Heart right ventricle (tissue), 16 donors: ENCODE data around the gene PNMA6E. TPM values are rescaled to one million over a fixed set of nuclear protein-coding genes. Genes with fewer than 3 reads are reported as not detected.

ENCODE experiments used
- ATAC-seq, 8 donors: fragments of 200-7000 bp; cut with Tn5 transposase; one replicate each; pipeline ENCODE4 v1.9.1; 2020; ENCODE audit warnings: mild to moderate bottlenecking in 8 of 8, moderate library complexity in 8 of 8, moderate number of reproducible peaks in 1 of 8
- DNase-seq, 2 donors: peaks; one replicate each; pipeline ENCODE4 v3.0.0-alpha.2; 2020
- H3K27ac ChIP-seq, 10 donors: fragments of 200-600 bp; sonication (generic) in 2 of 10; one replicate each; pipeline versions ENCODE4 v1.5.0 to v1.8.0; 2020 to 2022; ENCODE audit warnings: mild to moderate bottlenecking in 3 of 10
- H3K27me3 ChIP-seq, 7 donors: fragments of 200-600 bp; one replicate each; pipeline ENCODE4 v1.8.0; 2021 to 2022; ENCODE audit warnings: mild to moderate bottlenecking in 2 of 7
- H3K36me3 ChIP-seq, 9 donors: fragments of 200-600 bp; sonication (generic) in 1 of 9; one replicate each; pipeline versions ENCODE4 v1.5.0 to v1.8.0; 2020 to 2022; ENCODE audit warnings: mild to moderate bottlenecking in 2 of 9
- H3K4me1 ChIP-seq, 9 donors: fragments of 200-600 bp; sonication (generic) in 1 of 9; one replicate each; pipeline versions ENCODE4 v1.5.0 to v1.8.0; 2020 to 2022; ENCODE audit warnings: mild to moderate bottlenecking in 4 of 9
- H3K4me3 ChIP-seq, 10 donors: fragments of 200-600 bp; sonication (generic) in 2 of 10; one replicate each; pipeline versions ENCODE4 v1.5.0 to v1.8.0; 2020 to 2022; ENCODE audit warnings: mild to moderate bottlenecking in 7 of 10, moderate library complexity in 2 of 10
- H3K9me3 ChIP-seq, 11 donors: fragments of 200-600 bp in 10 of 11; sonication (generic) in 2 of 11; one replicate each; pipeline versions ENCODE4 v1.5.0 to v1.8.0; 2013 to 2022; ENCODE audit warnings: mild to moderate bottlenecking in 2 of 11, control low read depth in 1 of 11, moderate library complexity in 1 of 11
- CTCF ChIP-seq, 9 donors: fragments of 200-600 bp; sonication (generic) in 2 of 9; IDR thresholded peaks; one replicate each; pipeline versions ENCODE4 v1.5.0 to v1.8.0; 2021 to 2022; ENCODE audit warnings: antibody characterized with exemption in 9 of 9, mild to moderate bottlenecking in 5 of 9, moderate library complexity in 1 of 9
- WGBS, 2 donors: extraction: QIAGEN DNeasy Blood & Tissue Kit; methylation state at CpG; one replicate each; pipeline ENCODE4 v1.1.7; 2013; ENCODE audit warnings: inconsistent platforms in 1 of 2; 5-methylcytosine and 5-hydroxymethylcytosine counted together
- intact Hi-C, 10 donors: fragments of 100-400 bp; cut with DNase I; formaldehyde crosslinking; loops; one replicate each; pipeline versions ENCODE4 v1.11.1 to v1.14.2; 2022
- polyA plus RNA-seq, 2 donors: library from polyadenylated mRNA; stranded (reverse); fragments of 200-250 nt; gene quantifications; one replicate each; pipeline ENCODE4 v1.2.3, GENCODE V29; 2013
- total RNA-seq, 10 donors: library from RNA; stranded (reverse); fragmentation: NEBNext Ultra II Directional in 3 of 10; extraction: Animal tissue kit (Norgen Biotek cat#: 25700) in 3 of 10; gene quantifications; one replicate each; pipeline versions ENCODE4 v1.2.1 to v1.2.4, GENCODE V29; 2021 to 2023
- donor health status: Arrhythmogenic right ventricular cardiomyopathy.
- donor health status: ischemic (EF 13 %, LVEDD 7.1; RV severe dilation, severe dysfunction).
- donor health status: healthy with polysubstance abuse.
- donor health status: DM: no; HTN: yes; CAD: no.
- donor health status: DM: no; HTN: no; CAD: no.
- donor health status: ischemic (EF 25% LVEDD 6.9; RV normal size, moderate dysfunction).
- donor health status: ischemic (EF 25% LVEDD 5.7; RV mildly dilated, moderate dysfunction).
- donor health status: healthy.
- donor health status: DM: yes; HTN: yes; CAD: no.
- donor health status: Ischemic cardiomyopathy.
- donor health status: ischemic (EF 35%, LVEDD 5.7; RV mildly dilated, moderate dysfunction).
- donor health status: nonischemic (EF 11% LVEDD 7.7; RV severe dilation, severe dysfunction).
- donor health status: DM: yes; HTN: yes; CAD: no.
- donor health status: PGD.
- donor health status: ischemic (EF 29% LVEDD 5.4; RV normal size, mild dysfunction).
- donor health status: nonischemic (EF 23%, LVEDD 6.1; RV moderate dilation, normal function).

Gene PNMA6E
- total and polyA plus RNA-seq, 12 donors: not detected

- ATAC-seq (no peak), DNase-seq (no peak)
- H3K9me3 ChIP-seq: no peaks in the 10 kb centered on the region
- H3K27me3 ChIP-seq: peaks cover 0 to 18% (median 0%) of the 10 kb centered on the region in 7 donors
- peak overlapping the region in 1 of 10 donors; percentile 25 for H3K27ac ChIP-seq
- peaks cover 0 to 17% (median 0%) of the 10 kb centered on the region in 9 donors for H3K4me1 ChIP-seq
- H3K36me3 ChIP-seq: no peaks in the 10 kb centered on the region
- peak in 1 of 9 donors; percentile 12 for TF ChIP-seq CTCF (IDR thresholded peaks at IDR 0.05)
- peak overlapping the region in 6 of 10 donors; percentile 46 to 61 (median 56) for H3K4me3 ChIP-seq
- 82% methylated on average over 20 to 23 of the region's 23 CpGs for WGBS, 2 donors
- intact Hi-C loops: no loop called here
Measured at GRCh38 chrX:153412746-153413720, 11.9 kb upstream of the PNMA6E start.

GRCh38 chrX:153411988-153412574 is 10.9 kb upstream of the PNMA6E start:
- Histone ChIP-seq H3K9me3 (no peaks in the 10 kb centered on the region), H3K4me1 (peaks cover 0 to 17% (median 0%) of the 10 kb centered on the region in 9 donors), H3K36me3 (no peaks in the 10 kb centered on the region), H3K27me3 (peaks cover 0 to 18% (median 0%) of the 10 kb centered on the region in 7 donors), H3K4me3 (peak overlapping the region; percentile 35 to 61 (median 56)), H3K27ac (peak overlapping the region in 3 of 10 donors; percentile 14 to 48 (median 22))
- intact Hi-C loops: no loop called here
- WGBS, 2 donors: 49 to 63% methylated on average over 17 of the region's 17 CpGs
- DNase-seq: no peak
- TF ChIP-seq CTCF (IDR thresholded peaks at IDR 0.05): no peak
- no peak for ATAC-seq

- Histone ChIP-seq H3K36me3 (no peaks in the 10 kb centered on the region), H3K27ac (peak within 1 kb of the TSS in 5 of 10 donors; percentile 14 to 48 (median 22))
Measured at GRCh38 chrX:153411255-153411987, 10.3 kb upstream of the PNMA6E start, which contains the start of gene ZFP92. Gene ZFP92, plus strand, starts transcription at chrX:153411472. Its CDS starts 6,851 bp downstream, at chrX:153418323.

More at GRCh38 chrX:153411255-153411987, 10.3 kb upstream of the PNMA6E start, which contains the start of gene ZFP92:
- peaks cover 0 to 12% (median 0%) of the 10 kb centered on the region in 7 donors for H3K27me3 ChIP-seq
- intact Hi-C loops: no loop called here
- DNase-seq (peak in 1 of 2 donors; percentile 58), ATAC-seq (peak; percentile 59 to 75 (median 64))
- no peaks in the 10 kb centered on the region for H3K9me3 ChIP-seq
- no peak for TF ChIP-seq CTCF (IDR thresholded peaks at IDR 0.05)
- H3K4me3 ChIP-seq: peak within 1 kb of the TSS; percentile 35 to 61 (median 56)
- H3K4me1 ChIP-seq: peaks cover 0 to 12% (median 0%) of the 10 kb centered on the region in 9 donors
- 3 to 5% methylated on average over 20 to 71 of the region's 75 CpGs for WGBS, 2 donors
